Stimulated activated CD4-positive, alpha-beta T cell treated with anti-CD3 and anti-CD28 coated beads, Interleukin-15, amount 100 ng/mL, for 48 hours (primary cell): ENCODE results near the gene BOC.

Experiments used
- DNase-seq, 2 donors: peaks; one replicate each; pipeline ENCODE4 v3.0.0-alpha.2; 2020; ENCODE audit warnings: low read depth in 2 of 2

BOC gene

DNA sequence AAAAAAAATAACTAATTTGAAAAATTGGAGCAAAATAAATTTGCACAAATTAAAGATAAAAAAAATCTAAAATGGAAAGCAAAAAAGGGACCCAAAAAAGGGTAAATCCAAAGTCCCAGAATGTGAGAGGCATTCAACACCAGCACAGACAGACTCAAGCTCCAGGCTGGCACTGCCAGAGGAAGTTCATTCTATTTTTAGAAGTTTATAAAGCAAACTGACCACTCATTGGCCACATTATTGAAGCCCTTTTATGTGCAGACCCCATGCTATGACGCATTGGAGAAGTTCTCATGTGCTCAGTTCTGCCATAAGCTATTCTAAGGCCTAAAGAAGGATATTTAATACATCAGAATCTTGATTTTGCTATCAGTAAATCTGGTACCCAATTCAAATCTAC is 17.6 kb upstream of the BOC start:
- no peak for DNase-seq

DNA sequence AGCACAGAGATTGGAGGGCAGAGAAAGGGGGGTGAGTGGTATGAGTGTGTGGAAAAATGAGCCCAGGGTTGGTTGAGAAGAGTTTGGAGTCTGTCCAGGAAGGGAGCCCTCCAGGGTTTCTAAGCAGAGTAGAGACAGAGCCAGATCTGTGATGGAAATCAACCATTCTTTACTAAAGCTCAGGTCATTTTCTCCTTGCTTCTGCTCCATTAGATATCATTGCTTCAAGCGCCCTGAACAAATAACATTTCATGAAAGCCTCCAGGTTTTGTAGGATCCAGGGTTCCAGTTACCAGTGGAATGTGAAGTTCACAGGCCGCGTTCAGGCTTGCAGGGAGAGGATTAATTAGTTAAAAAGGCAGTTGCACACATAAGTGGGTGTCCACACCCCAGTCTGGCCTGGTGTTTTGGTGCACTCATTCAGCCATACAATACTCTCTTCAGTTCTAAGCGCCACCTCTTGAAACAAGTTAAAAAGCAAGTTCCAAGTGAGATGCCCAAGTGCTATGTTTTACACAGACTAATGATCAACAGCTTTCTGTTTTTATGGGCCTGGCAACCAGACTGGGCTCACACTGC is 16.4 kb upstream of the BOC start:
- no peak for DNase-seq

DNA sequence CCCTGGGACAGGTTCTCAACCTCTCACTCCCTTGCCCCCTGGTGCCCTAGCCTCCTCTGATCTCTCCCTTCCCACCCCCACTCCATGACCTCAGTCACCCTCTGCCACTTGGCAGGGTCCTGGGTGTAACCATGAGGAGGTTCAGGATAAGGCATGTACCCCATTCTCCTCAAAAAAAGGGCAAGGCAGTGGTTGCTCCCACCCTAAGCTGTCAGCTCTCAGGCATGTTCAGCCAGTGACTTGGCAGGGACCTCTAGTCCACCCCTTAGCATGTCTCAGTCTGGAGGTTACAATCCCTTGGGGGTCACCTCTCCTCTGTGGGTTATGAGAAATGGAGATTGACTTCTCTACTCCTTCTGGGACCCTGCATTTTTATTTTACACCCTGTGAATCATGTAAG is 11.0 kb upstream of the BOC start:
- DNase-seq = no peak

DNA sequence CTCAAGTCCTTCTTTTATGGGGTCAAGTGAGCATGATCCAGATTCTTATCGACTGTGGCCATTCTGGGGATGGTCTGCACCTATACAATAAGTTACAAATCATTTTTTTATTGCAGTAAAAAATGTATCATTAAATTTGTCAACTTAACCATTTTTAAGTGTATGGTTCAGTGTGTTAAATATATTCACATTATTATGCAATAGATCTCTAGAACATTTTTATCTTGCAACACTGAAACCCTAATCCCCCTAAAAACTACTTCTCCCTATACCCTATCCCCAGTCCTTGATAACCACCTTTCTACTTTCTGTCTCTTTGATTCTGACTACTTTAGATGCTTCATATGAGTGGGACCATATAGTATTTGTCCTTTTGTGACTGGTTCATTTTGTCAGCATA is 10.4 kb upstream of the BOC start:
- no peak for DNase-seq

DNA sequence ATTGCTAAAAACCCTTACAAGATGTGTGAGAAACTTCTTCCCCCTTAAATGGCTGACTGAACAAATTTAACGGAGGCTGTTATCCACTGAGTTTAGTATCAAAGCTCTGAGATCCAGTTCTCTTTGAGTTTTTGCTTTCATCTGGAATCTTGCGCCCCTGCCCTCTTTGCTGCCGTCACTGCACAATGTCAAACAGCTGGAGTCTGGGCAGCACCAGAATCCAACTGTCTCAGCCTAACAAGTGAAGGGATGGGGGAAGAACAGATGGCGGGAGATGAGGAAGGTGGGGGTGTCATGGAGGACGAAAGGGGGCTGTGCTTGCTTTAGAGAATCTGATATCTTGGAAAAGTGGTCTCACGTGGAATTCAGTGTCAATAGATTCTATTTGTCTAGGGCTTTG is 7.0 kb upstream of the BOC start:
- DNase-seq = no peak

DNA sequence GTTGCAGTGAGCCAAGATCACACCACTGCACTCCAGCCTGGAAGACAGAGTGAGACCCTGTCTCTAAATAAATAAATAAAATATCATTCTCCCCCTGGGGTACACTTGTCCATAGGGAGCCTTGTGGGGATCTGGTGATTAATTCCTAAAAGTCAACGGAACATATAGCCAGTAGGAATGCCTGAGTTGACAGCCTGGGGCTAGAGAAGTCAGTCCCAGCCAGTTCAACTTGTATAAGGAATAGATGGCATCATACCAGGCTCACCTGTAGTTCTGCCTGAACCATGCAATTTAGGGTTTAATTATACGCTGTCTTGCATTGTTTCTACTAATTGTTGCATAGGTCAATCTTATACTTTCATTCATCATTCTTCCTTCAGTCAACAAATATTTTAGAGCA is 5.9 kb upstream of the BOC start:
- no peak for DNase-seq

DNA sequence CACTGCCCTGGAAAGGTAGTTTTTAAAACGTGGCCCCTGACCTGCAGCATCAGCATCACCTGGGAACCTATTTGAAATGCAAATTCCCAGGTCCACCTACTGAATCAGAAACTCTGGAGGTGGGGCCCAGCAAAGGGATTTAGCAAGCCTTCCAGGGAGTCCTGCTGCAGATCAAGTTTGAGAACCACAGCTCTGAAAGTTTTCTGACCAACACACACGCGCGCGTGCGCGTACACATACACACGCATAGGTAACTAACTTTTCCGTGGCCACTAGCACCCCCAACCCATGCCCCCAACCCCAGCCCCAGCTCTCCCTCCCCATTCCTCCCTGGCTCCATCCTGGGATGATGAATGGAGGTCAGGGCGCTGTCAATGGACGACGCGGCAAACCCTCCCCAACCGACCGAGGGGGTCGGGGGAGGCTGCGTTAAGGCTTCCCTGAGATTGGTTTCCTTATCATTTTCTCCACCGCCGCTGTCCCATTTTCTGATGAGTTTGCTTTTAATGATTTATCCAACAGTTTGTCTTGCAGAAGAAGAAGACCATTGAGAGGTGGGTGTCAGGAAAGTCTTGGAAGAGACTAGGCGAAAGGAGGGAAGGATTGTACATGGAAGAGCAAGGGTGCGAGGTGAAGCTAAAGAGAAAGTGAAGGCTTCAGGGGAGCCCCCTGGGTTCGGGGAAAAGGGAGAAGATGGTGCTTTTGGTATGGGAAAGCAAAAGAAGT is 590 bp upstream of the BOC start:
- DNase-seq = no peak

GRCh38 chr3:113212150-113212843 is 940 bp downstream of the BOC start:
- DNase-seq = no peak

- DNase-seq = no peak
Measured at GRCh38 chr3:113212844-113213375, 1.6 kb downstream of the BOC start.

- no peak for DNase-seq
Measured at GRCh38 chr3:113213896-113214587, 2.7 kb downstream of the BOC start.

DNA sequence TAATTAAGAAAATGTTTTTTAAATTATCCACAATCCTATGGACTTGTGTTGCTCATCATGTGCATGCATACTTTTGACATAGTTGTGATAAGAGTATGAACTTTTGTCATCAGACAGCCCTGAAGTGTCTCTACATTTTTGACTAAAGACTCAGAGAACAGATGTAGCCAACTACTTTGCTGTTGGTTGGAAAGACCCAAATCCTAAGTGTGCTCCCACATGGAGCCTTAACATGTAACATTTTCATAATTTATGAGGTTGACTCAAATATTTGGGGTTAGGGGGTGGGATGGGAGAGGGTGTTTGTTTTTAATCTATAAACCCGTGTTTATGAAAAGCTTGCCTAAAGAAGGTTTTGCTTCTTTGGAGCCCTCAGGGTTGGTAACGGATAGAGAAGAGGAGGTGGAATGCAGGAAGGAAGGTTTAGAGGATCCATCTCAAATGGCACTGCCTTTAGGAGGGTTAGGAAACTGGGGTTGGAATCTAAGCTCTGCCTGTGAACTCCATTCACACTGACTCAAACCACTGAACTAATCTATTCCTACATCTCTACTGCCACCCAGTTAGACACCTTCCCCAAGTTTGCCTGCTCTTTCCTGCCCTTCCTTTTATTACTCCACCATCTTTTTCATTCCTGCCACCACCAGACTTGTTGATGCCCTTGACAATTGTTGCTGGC is 3.7 kb downstream of the BOC start:
- DNase-seq = no peak

GRCh38 chr3:113216393-113216792 is 5.0 kb downstream of the BOC start:
- DNase-seq = no peak

DNA sequence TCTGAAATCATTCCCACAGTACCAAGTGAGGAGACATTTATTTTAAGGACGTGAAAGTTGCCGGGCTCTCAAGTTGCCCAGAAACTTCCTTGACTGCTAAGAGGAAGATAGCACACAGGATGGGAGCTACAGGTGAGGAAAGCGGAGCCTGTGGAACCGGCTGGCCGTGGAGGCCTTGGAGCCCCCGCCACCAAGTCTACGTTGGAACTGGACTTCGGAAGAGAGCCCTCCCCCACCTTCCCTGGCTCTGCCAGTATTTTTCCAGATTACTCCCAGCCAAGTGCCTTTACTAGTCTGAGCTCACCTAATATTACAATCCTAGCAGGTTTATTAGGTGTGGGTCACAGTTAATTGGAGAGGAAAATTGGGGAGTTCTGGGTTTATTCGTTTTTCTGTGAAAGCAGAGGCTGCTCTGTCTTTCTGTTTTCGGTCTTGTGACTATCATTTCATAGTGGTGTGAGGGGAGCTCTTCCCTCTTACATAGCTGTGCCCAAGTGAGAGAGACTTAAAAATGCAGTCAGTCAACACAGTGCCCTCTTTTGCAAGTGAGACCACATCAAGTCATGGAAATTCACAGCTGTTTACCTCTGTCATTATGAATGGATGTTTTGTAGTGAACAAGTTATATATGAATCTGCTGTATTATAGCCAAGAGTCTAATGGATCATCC is 6.8 kb downstream of the BOC start:
- no peak for DNase-seq

- no peak for DNase-seq
Measured at GRCh38 chr3:113218681-113219045, 7.3 kb downstream of the BOC start.

GRCh38 chr3:113219605-113220300 is 8.4 kb downstream of the BOC start:
- no peak for DNase-seq

GRCh38 chr3:113220721-113221120 is 9.4 kb downstream of the BOC start:
- no peak for DNase-seq

GRCh38 chr3:113221721-113222257 is 10.4 kb downstream of the BOC start:
- no peak for DNase-seq

- no peak for DNase-seq
Measured at GRCh38 chr3:113222451-113223086, 11.2 kb downstream of the BOC start.

DNA sequence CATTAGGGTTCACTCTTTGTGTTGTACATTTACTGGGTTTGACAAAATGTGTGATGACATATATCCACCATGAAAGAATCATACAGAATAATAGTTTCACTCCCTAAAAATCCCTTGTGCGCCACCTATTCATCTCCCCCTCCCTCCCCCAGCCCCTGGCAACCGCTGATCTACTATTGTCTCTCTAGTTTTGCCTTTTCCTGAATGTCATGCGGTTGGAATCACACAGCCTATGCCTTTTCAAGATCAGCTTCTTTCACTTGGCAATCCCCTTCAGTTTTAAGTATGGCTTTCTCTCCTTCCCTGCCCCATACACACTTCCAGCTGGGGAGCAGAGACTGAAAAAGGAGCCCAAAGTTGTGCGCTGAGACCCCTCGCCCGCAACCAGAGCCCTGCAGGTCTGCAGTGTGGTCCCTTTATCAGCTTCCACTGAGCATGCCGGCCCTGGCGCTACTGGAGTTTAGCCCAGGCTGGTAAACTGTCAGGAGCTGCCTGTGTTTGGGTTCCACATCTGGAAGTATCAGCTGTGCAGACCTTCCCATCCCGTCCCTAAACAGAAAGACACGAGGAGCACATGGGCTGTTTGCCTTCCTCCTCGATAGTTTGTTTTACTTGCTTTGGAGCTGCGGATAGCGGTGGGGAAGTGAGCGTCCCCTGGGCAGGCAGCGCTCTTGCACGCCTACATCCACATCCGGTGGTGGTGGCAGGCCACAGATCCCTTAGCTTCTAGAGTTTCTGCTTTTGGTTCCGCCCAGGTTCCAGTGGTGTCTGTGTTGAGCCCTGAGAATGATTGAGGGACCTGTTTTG is 12.3 kb downstream of the BOC start:
- DNase-seq = no peak
